OCI-M2 (cell line): ENCODE measurements around the gene DNAH1.

Source experiments
- DNase-seq: peaks from one replicate; lab custom pipeline; 2025; ENCODE audit not compliant: unreplicated experiment; lab: John Stamatoyannopoulos, UW

DNAH1 gene

DNA sequence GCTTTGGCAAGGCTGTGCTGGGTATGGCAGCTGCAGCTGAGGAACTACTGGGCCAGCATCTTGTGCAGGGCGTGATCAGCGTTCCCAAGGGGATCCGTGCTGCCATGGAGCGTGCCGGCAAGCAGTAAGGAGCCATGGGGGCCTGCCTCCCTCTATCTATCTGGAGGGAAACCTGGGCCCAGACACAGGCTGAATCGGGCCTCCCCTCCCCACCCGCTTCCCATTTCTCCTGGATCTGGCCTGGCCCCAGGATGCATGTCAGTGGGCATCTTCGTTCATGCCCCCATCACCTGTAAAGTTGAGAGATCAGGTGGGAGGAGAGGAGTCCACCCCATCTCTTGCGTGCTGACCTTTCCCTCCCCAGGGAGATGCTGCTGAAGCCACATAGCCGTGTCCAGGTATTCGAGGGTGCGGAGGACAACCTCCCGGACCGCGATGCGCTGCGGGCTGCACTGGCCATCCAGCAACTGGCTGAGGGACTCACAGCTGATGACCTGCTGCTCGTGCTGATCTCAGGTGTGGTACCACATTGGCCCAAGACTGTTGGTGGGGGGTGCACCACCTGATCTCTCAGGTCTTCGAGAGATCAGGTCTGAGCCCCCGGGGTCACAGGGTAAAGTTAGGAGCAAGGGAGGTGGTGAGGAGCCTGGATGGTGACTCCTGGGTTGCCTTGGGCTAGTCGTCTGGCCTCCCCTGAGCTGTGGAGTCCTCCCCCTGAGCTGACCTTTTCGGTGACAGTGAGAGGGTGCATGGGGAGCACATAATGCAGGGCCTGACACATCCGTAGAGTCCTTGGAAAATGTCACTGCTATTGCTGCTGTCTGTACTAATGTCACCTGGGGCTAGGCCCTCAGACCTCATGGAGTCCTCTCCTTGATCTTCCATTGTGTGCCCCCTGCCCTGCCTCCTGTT, 25.3 kb upstream of the DNAH1 start:
- no peak for DNase-seq

GRCh38 chr3:52291508-52292181, 24.5 kb upstream of the DNAH1 start:
- DNase-seq, result no peak

DNA sequence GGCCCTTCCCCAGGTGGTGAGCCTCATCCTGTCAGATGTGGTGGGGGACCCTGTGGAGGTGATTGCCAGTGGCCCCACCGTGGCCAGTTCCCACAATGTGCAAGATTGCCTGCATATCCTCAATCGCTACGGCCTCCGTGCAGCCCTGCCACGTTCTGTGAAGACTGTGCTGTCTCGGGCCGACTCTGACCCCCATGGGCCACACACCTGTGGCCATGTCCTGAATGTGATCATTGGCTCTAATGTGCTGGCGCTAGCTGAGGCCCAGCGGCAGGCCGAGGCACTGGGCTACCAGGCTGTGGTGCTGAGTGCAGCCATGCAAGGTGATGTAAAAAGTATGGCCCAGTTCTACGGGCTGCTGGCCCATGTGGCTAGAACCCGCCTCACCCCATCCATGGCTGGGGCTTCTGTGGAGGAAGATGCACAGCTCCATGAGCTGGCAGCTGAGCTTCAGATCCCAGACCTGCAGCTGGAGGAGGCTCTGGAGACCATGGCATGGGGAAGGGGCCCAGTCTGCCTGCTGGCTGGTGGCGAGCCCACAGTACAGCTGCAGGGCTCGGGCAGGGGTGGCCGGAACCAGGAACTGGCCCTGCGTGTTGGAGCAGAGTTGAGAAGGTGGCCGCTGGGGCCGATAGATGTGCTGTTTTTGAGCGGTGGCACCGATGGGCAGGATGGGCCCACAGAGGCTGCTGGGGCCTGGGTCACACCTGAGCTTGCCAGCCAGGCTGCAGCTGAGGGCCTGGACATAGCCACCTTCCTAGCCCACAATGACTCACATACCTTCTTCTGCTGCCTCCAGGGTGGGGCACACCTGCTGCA, 23.7 kb upstream of the DNAH1 start:
- no peak for DNase-seq

DNA sequence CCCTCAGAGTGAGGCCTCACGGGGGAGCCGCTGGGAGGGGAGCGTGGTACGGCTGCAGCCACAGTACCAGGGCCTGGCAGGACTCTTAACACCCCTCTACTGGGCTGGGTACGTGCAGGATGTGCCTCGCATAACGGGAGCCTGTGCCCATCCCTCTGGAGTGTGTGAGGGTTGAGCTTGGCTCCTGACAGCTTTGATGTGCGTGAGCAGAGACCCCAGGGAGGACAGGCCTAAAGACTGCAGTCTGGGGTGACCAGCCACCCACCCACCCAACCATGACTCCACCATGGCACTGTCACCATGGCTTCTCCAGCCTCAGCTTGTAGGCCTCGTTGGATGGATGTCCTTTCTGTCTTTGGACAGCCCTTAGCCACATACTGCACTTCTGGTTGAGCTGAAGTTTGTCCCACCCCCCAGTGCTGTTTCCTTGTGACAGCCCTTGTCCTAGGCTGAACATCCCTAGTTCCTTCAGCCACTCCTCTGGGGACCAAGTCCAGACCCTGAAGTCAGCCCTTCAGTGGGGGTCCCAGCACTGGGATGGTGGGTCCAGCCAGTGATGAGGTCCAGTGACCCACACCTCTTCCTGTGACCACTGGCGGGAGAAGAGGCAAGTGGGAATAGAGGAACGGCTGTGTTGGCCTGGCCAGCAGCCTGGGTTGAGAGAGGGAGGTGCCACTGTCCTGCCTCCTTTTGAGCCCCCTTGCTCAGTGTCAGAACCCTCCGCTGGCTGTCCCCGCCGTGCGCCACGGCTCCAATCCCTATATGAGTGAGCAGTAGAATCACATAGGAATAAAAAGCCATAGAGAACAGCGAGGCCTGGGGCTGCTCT, 22.4 kb upstream of the DNAH1 start:
- no peak for DNase-seq

DNA sequence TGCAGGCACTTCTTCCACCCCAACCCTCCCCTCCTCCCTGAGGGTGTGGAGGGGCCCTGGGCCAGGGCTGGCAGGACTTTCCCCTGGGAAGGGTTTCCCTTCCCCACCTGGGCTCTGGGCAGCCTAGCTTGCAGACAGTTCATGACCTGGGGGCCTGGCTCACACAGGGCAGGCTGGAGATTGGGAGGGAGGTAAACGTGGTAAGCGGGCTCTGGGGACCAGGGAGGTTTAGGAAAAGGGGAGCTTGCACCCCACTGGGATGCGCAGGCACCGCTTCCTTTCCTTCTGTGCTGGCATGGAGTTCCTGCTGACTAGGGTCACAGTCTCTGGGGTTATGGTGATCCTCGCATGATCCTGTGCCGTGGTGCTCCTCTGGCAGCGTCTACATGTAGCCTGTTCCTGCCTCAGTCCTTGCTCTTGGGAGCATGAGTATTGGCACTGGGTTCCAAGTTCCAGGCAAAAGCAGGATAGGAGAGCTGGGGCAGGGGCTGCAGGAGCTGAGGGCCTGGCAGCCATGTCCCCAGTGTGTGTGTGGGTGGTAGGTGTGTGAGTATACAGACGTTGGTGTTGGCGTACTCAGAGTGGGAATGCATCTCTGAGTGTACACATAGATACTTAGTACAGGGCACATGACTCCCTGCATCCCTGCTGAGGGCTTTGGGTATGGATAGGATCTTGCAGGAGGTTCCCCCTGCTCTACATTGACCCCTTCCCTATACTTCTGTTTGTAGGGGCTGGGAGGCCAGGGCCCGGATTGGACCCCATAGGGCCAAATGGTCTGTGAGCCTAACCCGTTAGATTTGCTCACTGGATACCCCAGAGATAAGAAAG, 21.6 kb upstream of the DNAH1 start:
- no peak for DNase-seq

- DNase-seq, result no peak
Measured at GRCh38 chr3:52295671-52296208, 20.4 kb upstream of the DNAH1 start.

DNA sequence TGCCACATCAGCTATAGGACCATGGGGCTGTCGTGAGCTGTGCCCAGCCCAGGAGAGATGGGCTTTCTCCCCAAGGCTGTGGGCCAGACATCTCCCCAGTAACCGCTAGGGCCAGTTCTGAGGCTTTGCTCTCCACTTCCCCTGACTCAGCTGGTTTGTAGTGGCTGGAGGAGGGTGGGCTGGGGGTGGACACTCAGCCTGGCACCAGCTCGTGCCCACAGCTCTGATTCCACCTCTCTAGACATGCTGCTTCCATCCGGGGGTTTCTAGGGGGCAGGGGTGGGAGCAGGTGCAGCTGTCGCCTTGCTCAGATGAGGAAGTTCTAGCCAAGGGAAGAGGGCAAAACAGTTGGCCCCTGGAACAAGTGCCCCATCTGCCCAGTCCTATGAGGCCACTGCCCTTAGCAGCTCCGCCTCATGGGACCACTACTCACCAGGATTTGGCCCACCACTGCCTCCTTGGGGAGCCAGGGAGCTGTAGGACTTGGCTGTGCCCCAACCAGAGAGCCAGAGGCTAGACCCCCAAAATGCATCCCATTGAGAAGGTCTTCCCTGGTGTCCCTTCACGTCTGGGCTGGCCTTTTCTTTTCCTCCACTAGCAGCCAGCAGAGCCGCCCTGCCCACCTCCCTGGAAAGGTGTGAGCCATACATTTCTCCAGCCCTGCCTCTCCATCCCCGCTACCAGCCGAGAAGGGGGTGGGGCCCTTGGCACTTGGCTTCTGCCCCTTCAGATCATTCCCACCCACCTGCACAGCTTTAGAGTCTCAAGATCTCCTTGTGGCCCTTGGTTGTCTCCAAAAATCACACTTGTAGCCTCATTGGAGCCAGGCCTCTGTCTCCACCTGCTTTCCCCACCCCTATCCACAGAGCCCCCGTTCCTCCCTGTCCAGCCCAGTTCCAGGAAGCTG, 18.6 kb upstream of the DNAH1 start:
- no peak for DNase-seq

DNA sequence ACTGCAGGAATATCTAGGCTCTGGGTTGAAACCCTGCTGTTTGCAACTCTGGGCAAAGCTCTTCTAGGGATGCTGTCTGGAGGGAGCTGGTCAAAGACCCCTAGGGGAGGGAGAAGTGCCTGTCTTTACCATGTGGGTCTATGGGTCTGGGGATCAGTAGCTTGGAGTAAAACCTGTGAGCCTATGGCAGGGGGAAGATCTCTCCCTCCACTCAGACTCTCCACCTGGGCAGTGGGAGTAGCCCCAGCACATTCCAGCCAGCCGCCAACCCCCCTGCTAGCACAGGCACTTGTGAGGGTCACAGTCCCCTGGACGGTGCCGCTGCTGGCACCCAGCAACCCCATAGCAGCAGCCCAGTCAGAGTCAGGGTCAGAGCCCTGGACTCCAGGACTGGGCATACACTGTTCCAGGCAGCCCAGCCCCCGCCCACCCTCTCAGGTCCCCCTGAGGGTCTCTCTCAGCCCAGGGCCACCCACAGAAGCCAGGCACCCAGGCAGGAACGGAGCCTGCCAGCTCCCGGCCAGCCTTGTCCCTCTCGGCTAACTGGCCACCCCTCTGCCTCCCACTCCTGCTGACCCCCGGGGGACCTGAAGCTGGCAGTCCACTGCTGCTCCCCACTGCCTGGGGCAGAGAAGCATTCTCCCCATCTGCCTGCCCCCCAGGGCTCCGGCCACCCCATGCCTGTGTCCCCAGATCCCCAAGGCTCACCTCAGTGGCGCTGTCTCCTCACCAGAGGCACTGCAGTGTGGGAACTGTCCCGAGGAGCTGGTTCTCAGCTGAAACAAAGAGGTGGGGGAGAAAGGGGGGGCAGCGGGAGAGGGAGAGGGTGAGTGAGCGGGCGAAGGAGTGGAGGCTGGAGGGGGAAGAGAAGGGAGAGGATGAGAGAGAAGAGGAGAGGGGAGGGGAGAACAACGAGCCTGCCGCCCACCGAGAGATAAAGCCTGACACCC, 17.7 kb upstream of the DNAH1 start:
- DNase-seq, result no peak

GRCh38 chr3:52299247-52299878, 16.8 kb upstream of the DNAH1 start:
- no peak for DNase-seq

DNA sequence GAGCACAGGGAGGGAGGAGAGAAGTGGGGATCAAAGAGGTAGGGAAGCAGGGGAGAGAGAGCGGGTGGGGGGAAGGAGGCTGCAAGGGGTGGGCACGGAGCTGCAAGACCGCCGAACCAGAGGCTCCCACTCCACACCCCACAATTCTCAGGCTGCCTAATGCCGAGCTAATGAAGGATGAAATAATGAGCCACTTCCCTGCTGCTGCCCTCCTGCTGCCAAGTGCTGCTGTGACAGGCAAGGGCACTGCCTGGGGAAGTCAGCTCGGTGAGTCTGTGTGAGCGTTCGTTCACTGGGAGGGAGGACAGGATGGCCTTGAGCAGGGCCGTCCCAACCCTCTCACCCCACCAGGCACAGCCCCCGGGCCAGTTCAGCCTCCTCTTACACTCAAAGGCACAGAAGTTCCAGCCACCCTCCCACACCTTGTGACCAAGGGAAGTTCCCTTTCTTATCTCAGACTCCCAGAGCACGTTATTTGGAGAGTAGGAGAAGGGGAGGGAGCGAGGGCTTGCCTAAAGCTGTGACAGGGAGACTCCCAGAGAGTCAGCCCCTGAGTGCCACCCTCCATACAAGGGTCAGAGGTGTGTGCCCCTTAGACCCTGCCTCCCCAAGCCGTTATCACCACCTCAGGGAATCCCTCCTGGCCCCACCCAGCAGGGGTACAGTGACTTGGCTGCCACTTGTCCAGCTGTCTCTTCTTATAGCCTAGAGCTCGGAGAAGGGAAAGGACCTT, 16.1 kb upstream of the DNAH1 start:
- DNase-seq, result peak; percentile 55

GRCh38 chr3:52302426-52303145, 13.5 kb upstream of the DNAH1 start:
- no peak for DNase-seq

DNA sequence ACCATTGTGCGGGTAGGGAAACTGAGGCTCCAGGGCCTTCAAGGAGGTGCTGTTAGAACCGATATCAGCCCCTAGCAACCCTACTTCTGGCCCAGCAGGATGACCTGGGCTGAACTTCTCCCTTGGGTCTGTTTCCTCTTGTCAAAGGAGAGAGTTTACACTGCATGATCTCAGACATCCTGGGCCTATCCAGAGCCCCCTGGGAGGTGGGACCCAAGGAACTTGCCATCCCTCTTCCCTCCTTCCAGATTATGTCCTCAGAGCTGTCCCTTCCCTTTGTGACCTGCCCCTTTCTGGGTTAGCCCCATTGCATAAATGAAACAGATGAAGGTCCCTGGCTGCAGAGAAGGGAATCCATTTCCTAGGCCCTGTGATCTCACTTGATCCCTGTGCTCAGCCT, 12.3 kb upstream of the DNAH1 start:
- no peak for DNase-seq

GRCh38 chr3:52305926-52306325, 10.2 kb upstream of the DNAH1 start:
- no peak for DNase-seq

DNA sequence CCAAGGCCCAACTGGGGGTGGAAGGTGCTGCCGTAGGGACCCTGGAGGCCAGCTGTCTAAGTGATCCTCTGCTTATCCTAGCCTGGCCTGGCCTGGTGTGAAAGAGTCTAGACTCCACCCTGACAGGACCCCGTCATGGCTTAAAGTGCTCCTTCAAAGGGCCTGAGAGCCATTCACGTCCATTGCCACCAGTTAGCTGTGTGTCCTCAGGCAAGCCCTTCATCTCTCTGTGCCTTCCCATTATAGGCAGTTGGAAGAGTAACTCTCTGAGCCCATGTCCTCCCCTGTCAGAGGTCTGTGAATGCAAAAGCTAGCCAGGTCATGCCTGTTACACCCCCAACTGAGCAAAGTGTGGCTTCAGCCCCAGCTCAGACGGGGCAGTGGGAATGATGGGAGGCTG, 9.1 kb upstream of the DNAH1 start:
- DNase-seq, result no peak

- DNase-seq, result no peak
Measured at GRCh38 chr3:52308308-52308707, 7.8 kb upstream of the DNAH1 start.
